ENCODE data around the gene INSIG1. TPM values are rescaled to one million over a fixed set of nuclear protein-coding genes. Genes with fewer than 3 reads are reported as not detected.

The INSIG1 gene
- total and polyA plus RNA-seq, 9 donors, result 15.7 to 25.1 (median 24.0) TPM

- Histone ChIP-seq H3K9me3 (replicated peaks; ENCODE audit: control insufficient read depth, low read depth, low read length) (no peaks in the 10 kb centered on the region), H3K36me3 (ENCODE audit: control insufficient read depth, insufficient read depth, low read length) (no peaks in the 10 kb centered on the region), H3K4me3 (ENCODE audit: low read length) (no peak overlapping the region), H3K4me1 (ENCODE audit: control insufficient read depth, insufficient read depth, low read length) (peaks cover 10% of the 10 kb centered on the region), H3K27ac (ENCODE audit: low read length) (no peak overlapping the region), H3K27me3 (ENCODE audit: control insufficient read depth, insufficient read depth, low read length) (no peaks in the 10 kb centered on the region)
- no peak for DNase-seq
- WGBS (ENCODE audit: insufficient coverage), result 87% methylated on average over 5 of the region's 5 CpGs
Measured at GRCh38 chr7:155291729-155292128, 5.9 kb upstream of the INSIG1 start.

DNA sequence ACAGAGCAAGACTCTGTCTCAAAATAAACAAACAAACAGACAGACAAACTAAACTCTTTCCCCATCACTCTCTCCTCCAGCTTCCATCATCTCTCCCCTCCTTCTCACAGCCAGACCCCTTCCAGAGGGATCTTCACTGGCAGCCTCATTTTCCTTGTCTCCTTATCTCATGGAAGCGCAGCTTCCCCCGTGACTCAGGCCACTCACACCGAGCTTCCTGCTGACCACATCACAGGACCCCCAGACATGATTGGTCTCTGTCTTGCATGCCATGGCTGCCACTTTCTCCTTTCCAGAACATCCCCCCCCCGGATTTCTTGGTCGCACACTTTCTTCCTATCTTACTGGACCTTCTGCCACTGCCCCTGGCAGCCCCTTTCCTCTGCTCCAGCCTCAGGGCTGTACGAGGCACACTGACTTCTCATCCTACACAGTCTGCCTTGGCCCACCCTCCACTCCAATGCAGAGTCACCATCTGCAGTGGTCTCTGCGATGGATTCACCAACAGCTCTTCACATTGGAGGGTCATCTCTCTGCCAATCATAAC lies 4.9 kb upstream of the INSIG1 start:
- Histone ChIP-seq H3K9me3 (replicated peaks; ENCODE audit: control insufficient read depth, low read depth, low read length) (no peaks in the 10 kb centered on the region), H3K27me3 (ENCODE audit: control insufficient read depth, insufficient read depth, low read length) (no peaks in the 10 kb centered on the region), H3K4me1 (ENCODE audit: control insufficient read depth, insufficient read depth, low read length) (peaks cover 12% of the 10 kb centered on the region), H3K4me3 (ENCODE audit: low read length) (no peak overlapping the region), H3K36me3 (ENCODE audit: control insufficient read depth, insufficient read depth, low read length) (no peaks in the 10 kb centered on the region), H3K27ac (ENCODE audit: low read length) (no peak overlapping the region)
- no peak for DNase-seq
- 73% methylated on average over 7 of the region's 7 CpGs for WGBS (ENCODE audit: insufficient coverage)

DNA sequence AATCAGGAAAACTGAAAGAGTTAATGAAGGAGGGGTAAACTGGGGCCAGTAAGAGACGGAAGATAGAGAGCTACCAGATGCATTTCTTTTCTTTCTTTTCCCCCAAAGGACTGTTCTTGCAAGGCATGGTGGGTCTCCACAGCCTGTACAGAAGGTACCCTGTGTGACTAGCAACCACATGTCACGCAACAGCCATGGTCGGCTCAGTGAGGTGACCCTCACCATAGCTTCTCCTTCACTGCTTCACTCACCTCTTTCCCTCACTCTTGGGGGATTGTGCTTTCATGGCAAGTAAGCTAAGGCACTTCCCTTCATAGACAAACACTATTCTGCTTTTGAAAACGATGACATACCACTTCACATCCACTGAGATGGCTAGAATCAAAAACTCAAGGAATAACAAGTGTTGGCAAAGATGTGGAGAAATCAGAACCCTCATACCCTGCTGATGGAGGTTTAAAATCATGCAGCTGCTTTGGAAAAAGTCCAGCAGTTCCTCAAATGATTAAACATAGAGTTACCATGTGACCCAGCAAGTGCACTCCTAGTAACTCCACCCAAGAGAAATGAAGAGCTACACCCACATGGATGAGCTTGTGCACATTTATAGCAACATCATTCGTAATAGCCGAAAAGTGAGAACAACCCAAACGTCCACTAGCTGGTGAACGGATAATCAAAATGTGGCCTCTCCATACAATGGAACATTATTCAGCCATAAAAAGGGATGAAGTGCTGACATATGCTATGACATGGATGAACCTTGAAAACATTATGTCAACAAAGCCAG lies 3.8 kb upstream of the INSIG1 start:
- DNase-seq, result peak; percentile 63
- Histone ChIP-seq H3K4me3 (ENCODE audit: low read length) (no peak overlapping the region), H3K27ac (ENCODE audit: low read length) (no peak overlapping the region), H3K4me1 (ENCODE audit: control insufficient read depth, insufficient read depth, low read length) (peaks cover 16% of the 10 kb centered on the region), H3K27me3 (ENCODE audit: control insufficient read depth, insufficient read depth, low read length) (no peaks in the 10 kb centered on the region), H3K9me3 (replicated peaks; ENCODE audit: control insufficient read depth, low read depth, low read length) (no peaks in the 10 kb centered on the region), H3K36me3 (ENCODE audit: control insufficient read depth, insufficient read depth, low read length) (no peaks in the 10 kb centered on the region)
- no CpG with 5 or more reads among the region's 8 CpGs for WGBS (ENCODE audit: insufficient coverage)

- H3K27me3 ChIP-seq (ENCODE audit: control insufficient read depth, insufficient read depth, low read length), result no peaks in the 10 kb centered on the region
- no peak overlapping the region for H3K4me3 ChIP-seq (ENCODE audit: low read length)
- no peak for DNase-seq
- no peaks in the 10 kb centered on the region for H3K36me3 ChIP-seq (ENCODE audit: control insufficient read depth, insufficient read depth, low read length)
- H3K9me3 ChIP-seq (replicated peaks; ENCODE audit: control insufficient read depth, low read depth, low read length), result no peaks in the 10 kb centered on the region
- H3K27ac ChIP-seq (ENCODE audit: low read length), result no peak overlapping the region
- peaks cover 20% of the 10 kb centered on the region for H3K4me1 ChIP-seq (ENCODE audit: control insufficient read depth, insufficient read depth, low read length)
- WGBS (ENCODE audit: insufficient coverage), result 67% methylated on average over 2 of the region's 6 CpGs
Measured at GRCh38 chr7:155294511-155294778, 3.2 kb upstream of the INSIG1 start.

GRCh38 chr7:155295511-155295910 lies 2.2 kb upstream of the INSIG1 start:
- no peak for DNase-seq
- no peaks in the 10 kb centered on the region for H3K9me3 ChIP-seq (replicated peaks; ENCODE audit: control insufficient read depth, low read depth, low read length)
- peaks cover 24% of the 10 kb centered on the region for H3K4me1 ChIP-seq (ENCODE audit: control insufficient read depth, insufficient read depth, low read length)
- peaks cover 2% of the 10 kb centered on the region for H3K36me3 ChIP-seq (ENCODE audit: control insufficient read depth, insufficient read depth, low read length)
- no peak overlapping the region for H3K27ac ChIP-seq (ENCODE audit: low read length)
- H3K27me3 ChIP-seq (ENCODE audit: control insufficient read depth, insufficient read depth, low read length), result no peaks in the 10 kb centered on the region
- H3K4me3 ChIP-seq (ENCODE audit: low read length), result no peak overlapping the region
- 90% methylated on average over 6 of the region's 7 CpGs for WGBS (ENCODE audit: insufficient coverage)

DNA sequence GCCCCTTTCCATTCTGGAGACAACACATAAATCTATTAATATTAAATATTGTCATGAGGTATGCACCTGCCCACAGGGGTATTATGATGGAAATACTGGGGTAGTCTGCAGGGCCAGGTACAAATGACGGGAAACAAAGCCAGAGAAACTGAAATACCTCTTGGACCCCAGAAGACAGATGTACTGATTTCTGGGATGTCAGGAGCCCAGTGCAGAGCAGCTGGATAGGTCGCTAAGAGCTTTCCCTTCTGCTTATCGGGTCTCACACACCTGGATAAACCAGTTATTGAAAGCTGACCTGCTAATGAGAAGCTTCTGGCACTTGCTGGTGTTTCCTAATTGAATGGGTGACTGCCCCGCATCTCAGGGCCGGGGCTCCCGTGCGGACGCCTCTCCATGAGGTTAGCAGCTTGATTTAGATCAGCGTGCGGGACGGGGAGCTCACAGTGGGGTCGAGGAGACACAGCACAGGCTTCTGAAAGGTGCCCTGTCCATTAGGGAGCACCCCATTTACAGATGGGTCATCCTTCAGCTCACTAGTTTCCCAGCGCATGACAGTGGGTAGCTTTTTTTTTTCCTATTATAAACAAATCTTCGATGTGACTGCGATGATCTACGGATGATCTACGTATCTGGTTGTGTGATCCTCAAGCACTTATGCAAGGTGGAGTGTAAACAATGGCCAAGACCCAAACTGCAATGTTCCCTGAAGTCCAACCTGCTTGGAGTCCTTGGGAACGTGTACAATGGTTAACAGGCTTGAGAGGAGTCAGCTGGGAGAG lies 1.5 kb upstream of the INSIG1 start:
- H3K9me3 ChIP-seq (replicated peaks; ENCODE audit: control insufficient read depth, low read depth, low read length), result no peaks in the 10 kb centered on the region
- 75% methylated on average over 14 of the region's 18 CpGs for WGBS (ENCODE audit: insufficient coverage)
- peaks cover 28% of the 10 kb centered on the region for H3K4me1 ChIP-seq (ENCODE audit: control insufficient read depth, insufficient read depth, low read length)
- peaks cover 8% of the 10 kb centered on the region for H3K36me3 ChIP-seq (ENCODE audit: control insufficient read depth, insufficient read depth, low read length)
- no peaks in the 10 kb centered on the region for H3K27me3 ChIP-seq (ENCODE audit: control insufficient read depth, insufficient read depth, low read length)
- H3K27ac ChIP-seq (ENCODE audit: low read length), result peak overlapping the region; percentile 93
- no peak for DNase-seq
- peak overlapping the region; percentile 70 for H3K4me3 ChIP-seq (ENCODE audit: low read length)

DNA sequence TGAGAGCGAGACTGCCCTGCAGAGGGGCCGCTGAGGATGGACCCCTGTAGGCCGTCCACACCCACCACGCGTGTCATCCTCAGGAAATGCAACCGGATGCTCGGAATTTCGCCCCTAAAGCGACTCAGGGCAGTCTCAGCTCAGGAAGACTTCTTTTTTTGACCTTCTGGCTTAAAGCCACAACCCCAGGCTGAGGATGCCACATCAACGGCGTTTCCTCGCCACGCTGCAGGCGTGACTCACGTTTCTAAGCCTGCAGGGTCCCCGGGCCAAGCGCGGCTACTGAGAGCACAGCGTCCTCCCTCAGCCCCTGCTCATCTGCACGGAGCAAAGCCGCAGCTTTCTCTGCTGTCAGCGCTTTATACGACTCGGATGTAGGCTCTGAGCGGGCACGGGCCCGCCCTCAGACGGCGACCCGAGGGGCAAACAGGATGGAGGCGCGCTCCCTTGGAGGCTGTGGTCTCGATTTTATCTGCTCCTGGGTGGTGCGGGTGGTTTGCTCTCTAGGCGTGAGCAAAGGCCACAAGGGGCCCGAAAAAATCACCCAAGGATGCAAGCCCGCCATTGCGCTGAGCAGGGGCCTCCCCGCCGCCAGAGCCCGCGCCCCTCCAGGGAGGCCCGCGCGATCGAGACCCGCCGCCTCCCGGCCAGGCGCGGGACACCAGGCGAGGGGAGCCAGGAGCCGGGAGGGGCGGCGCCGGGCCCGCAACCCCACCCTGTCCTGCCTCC lies 726 bp upstream of the INSIG1 start:
- Histone ChIP-seq H3K27ac (ENCODE audit: low read length) (peak overlapping the region; percentile 93), H3K4me3 (ENCODE audit: low read length) (peak overlapping the region; percentile 70), H3K4me1 (ENCODE audit: control insufficient read depth, insufficient read depth, low read length) (peaks cover 28% of the 10 kb centered on the region), H3K27me3 (ENCODE audit: control insufficient read depth, insufficient read depth, low read length) (no peaks in the 10 kb centered on the region), H3K36me3 (ENCODE audit: control insufficient read depth, insufficient read depth, low read length) (peaks cover 10% of the 10 kb centered on the region), H3K9me3 (replicated peaks; ENCODE audit: control insufficient read depth, low read depth, low read length) (no peaks in the 10 kb centered on the region)
- peak; percentile 74 for DNase-seq
- WGBS (ENCODE audit: insufficient coverage), result 3% methylated on average over 51 of the region's 57 CpGs

GRCh38 chr7:155298288-155298833 lies 683 bp downstream of the INSIG1 start:
- H3K36me3 ChIP-seq (ENCODE audit: control insufficient read depth, insufficient read depth, low read length), result peaks cover 19% of the 10 kb centered on the region
- no peaks in the 10 kb centered on the region for H3K9me3 ChIP-seq (replicated peaks; ENCODE audit: control insufficient read depth, low read depth, low read length)
- H3K4me1 ChIP-seq (ENCODE audit: control insufficient read depth, insufficient read depth, low read length), result peaks cover 28% of the 10 kb centered on the region
- 0% methylated on average over 30 of the region's 34 CpGs for WGBS (ENCODE audit: insufficient coverage)
- peak overlapping the region; percentile 44 for H3K4me3 ChIP-seq (ENCODE audit: low read length)
- DNase-seq, result no peak
- H3K27me3 ChIP-seq (ENCODE audit: control insufficient read depth, insufficient read depth, low read length), result no peaks in the 10 kb centered on the region
- peak overlapping the region; percentile 93 for H3K27ac ChIP-seq (ENCODE audit: low read length)

DNA sequence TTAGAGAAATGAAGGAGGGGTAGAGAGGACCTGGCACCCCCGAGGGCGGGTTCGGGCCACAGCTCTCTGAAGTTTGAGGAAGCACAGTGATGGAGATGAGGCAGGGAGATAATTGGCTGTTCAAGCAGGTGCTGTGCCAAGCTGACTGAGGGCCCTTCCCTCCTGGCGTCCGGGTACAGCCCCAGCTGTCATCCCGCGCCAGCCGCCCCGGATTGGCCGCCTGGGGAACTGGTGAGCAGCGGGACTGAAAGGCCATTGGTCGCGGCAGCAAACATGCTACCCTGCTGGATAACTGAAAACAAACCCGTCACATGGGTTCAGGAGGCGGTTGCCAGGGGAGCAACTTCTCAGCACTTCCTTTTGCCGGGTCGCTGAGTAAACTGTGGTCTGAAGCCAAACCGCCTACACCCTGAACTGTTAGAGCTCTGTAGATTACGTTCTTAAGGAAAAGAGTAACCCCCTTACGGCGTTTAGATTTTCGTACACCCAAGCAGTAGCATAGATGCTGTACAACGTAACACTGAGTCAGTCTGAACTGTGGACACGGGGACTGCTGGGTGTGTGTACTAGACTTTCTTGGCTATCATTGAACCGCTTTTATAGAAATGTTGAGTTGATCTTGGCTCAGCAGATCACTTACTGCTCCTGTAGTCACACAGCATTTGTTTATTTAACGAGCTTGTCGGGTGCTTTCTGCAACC lies 1.3 kb downstream of the INSIG1 start:
- peak; percentile 97 for DNase-seq
- Histone ChIP-seq H3K27ac (ENCODE audit: low read length) (peak overlapping the region; percentile 93), H3K4me3 (ENCODE audit: low read length) (peak overlapping the region; percentile 44), H3K4me1 (ENCODE audit: control insufficient read depth, insufficient read depth, low read length) (peaks cover 28% of the 10 kb centered on the region), H3K27me3 (ENCODE audit: control insufficient read depth, insufficient read depth, low read length) (no peaks in the 10 kb centered on the region), H3K36me3 (ENCODE audit: control insufficient read depth, insufficient read depth, low read length) (peaks cover 24% of the 10 kb centered on the region), H3K9me3 (replicated peaks; ENCODE audit: control insufficient read depth, low read depth, low read length) (no peaks in the 10 kb centered on the region)
- WGBS (ENCODE audit: insufficient coverage), result 0% methylated on average over 19 of the region's 27 CpGs

Measured in muscle of leg (tissue), 11 donors.